ENCODE data around the gene HOXB3. TPM values are rescaled to one million over a fixed set of nuclear protein-coding genes. Genes with fewer than 3 reads are reported as not detected.

HOXB3 gene
- total RNA-seq, 1 experiment from 2014 or later, result not detected

DNA sequence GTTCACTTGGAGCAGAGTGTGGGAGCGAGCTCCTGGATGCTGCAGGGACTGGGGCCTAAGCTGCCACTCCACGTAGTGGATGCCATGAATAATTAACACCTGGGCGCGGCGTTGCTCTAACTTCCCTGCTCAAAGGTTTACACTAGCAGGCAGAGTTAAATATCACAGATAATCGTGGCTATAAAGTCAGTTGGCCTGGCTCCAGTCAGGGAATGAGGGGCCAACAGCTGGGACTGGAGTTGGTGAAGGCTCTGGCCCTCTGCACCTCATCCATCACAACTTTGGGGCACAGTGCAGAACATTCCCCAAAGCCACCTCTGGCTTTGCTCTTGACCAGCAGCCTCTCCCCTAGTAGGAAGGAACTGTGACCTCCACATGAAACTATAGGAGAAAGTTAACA, 22.8 kb downstream of the HOXB3 start:
- Histone ChIP-seq H3K23ac (ENCODE audit: insufficient read length, low read depth, low read length) (no peak overlapping the region), H3K27me3 (ENCODE audit: insufficient read depth, low read length) (peaks cover 99% of the 10 kb centered on the region), H2BK15ac (ENCODE audit: low read depth, low read length) (no peak overlapping the region), H2AFZ (ENCODE audit: low read length) (no peak overlapping the region), H3K18ac (ENCODE audit: insufficient read length, low read depth, low read length) (no peak overlapping the region), H2AK5ac (ENCODE audit: insufficient read length, low read length) (no peak overlapping the region), H3K79me1 (ENCODE audit: insufficient read depth, low read depth, low read length, poor library complexity, severe bottlenecking) (no peaks in the 10 kb centered on the region), H3K56ac (ENCODE audit: insufficient read length, low read depth, low read length) (no peak overlapping the region), H4K8ac (replicated peaks; ENCODE audit: insufficient read length, low read depth, low read length) (no peak overlapping the region), H3K4me2 (ENCODE audit: insufficient read depth, insufficient read length, low read length) (no peak overlapping the region), H3K79me2 (ENCODE audit: insufficient read depth, low read length) (no peaks in the 10 kb centered on the region), H4K91ac (ENCODE audit: insufficient read length, low read depth, low read length) (no peak overlapping the region), H2BK5ac (ENCODE audit: insufficient read length, low read length) (no peak overlapping the region), H3K9me3 (ENCODE audit: control insufficient read depth, low read depth, low read length) (no peaks in the 10 kb centered on the region), H4K20me1 (ENCODE audit: control insufficient read depth, insufficient read depth, insufficient read length) (peaks cover 4% of the 10 kb centered on the region), H3K23me2 (ENCODE audit: insufficient read length, low read depth, low read length, poor library complexity, severe bottlenecking) (no peaks in the 10 kb centered on the region), H3T11ph (ENCODE audit: low read length) (no peak overlapping the region), H2BK120ac (ENCODE audit: low read depth, low read length, poor library complexity, severe bottlenecking) (no peak overlapping the region), H2BK12ac (ENCODE audit: insufficient read length, low read depth, low read length) (no peak overlapping the region), H3K27ac (ENCODE audit: insufficient read length, low read depth, low read length) (no peak overlapping the region), H3K14ac (ENCODE audit: insufficient read depth, low read length) (no peak overlapping the region), H3K4ac (ENCODE audit: low read depth, low read length) (no peak overlapping the region), H3K4me1 (ENCODE audit: insufficient read depth, low read length) (peaks cover 2% of the 10 kb centered on the region; the same call in 1 of the 2 replicates), H2BK20ac (ENCODE audit: low read depth, low read length, poor library complexity, severe bottlenecking) (no peak overlapping the region), H3K9ac (ENCODE audit: extremely low read depth, insufficient read length, low read length) (no peak overlapping the region), H4K5ac (ENCODE audit: insufficient read length, low read depth, low read length) (no peak overlapping the region)
- Mint-ChIP-seq H3K4me3 (no peak overlapping the region), H3K9me3 (peaks cover 0 to 7% of the 10 kb centered on the region in 2 experiments; a peak in 2 of 5 replicates), H3K27ac (no peak overlapping the region), H3K36me3 (ENCODE audit: insufficient read depth in 1 of 3, low read depth in 3 of 3) (no peaks in the 10 kb centered on the region; a peak in 2 of 7 replicates), H3K27me3 (ENCODE audit: low read depth) (peaks cover 18% of the 10 kb centered on the region), H3K4me1 (peaks cover 6 to 18% of the 10 kb centered on the region in 2 experiments)
- TF ChIP-seq, protein P1, sequence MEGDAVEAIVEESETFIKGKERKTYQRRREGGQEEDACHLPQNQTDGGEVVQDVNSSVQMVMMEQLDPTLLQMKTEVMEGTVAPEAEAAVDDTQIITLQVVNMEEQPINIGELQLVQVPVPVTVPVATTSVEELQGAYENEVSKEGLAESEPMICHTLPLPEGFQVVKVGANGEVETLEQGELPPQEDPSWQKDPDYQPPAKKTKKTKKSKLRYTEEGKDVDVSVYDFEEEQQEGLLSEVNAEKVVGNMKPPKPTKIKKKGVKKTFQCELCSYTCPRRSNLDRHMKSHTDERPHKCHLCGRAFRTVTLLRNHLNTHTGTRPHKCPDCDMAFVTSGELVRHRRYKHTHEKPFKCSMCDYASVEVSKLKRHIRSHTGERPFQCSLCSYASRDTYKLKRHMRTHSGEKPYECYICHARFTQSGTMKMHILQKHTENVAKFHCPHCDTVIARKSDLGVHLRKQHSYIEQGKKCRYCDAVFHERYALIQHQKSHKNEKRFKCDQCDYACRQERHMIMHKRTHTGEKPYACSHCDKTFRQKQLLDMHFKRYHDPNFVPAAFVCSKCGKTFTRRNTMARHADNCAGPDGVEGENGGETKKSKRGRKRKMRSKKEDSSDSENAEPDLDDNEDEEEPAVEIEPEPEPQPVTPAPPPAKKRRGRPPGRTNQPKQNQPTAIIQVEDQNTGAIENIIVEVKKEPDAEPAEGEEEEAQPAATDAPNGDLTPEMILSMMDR (conservative IDR thresholded peaks at IDR 0.05), result no peak
- no CpG with 5 or more reads among the region's 6 CpGs for WGBS (ENCODE audit: extremely low coverage, insufficient read length, low lambda C conversion rate)
- DNase-seq, result no peak
